ENCODE results near the gene TTN. TPM values are rescaled to one million over a fixed set of nuclear protein-coding genes. Genes with fewer than 3 reads are reported as not detected.

The TTN gene
- total RNA-seq, 1 experiment from 2014 or later: 0.13 TPM

DNA sequence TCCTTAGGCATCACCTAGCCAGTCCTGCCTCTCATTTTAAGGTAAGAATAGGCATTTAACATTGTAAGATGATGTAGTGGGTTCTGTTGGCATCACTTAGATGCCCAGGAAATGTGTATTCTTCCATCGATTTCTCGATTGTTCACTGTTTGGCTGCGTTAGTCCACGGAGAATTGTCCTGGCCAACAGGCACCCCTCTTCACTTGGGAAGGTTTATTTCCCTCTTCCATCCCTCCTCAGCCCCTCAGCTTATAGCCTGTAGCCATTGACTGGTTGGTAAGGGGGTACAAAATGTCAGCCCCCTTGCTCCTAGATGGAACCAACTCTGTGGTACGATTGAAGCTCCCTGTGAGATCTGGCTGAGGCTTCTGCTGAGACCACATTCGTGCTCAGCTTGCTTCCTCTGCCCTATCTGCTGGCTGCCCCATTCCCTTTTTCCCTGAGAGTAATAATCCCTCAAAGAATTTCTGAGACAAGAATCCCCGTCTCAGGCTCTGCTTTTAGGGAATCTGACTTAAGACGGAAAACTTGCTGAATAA, 283.6 kb downstream of the TTN start:
- in situ Hi-C loops (cut with HindIII; ENCODE audit: low pct_unique_long_range_greater_than_20kb, low sequenced_read_pairs) (no loop called here), intact Hi-C loops (cut with micrococcal nuclease; ENCODE audit: unreplicated experiment) (loop anchor here (5.0 kb wide), 1 partner anchor 46 kb away; the partner anchor contains the start of gene FKBP7)
- TF ChIP-seq POLR2AphosphoS5 (IDR thresholded peaks at IDR 0.05; ENCODE audit: low read depth, low read length) (no peak), TCF7L2 (IDR thresholded peaks at IDR 0.05; ENCODE audit: low read depth, low read length) (no peak), SIN3A (IDR thresholded peaks at IDR 0.05; ENCODE audit: borderline replicate concordance, insufficient read depth, low read depth, low read length) (no peak)
- TF ChIP-seq, protein P1, sequence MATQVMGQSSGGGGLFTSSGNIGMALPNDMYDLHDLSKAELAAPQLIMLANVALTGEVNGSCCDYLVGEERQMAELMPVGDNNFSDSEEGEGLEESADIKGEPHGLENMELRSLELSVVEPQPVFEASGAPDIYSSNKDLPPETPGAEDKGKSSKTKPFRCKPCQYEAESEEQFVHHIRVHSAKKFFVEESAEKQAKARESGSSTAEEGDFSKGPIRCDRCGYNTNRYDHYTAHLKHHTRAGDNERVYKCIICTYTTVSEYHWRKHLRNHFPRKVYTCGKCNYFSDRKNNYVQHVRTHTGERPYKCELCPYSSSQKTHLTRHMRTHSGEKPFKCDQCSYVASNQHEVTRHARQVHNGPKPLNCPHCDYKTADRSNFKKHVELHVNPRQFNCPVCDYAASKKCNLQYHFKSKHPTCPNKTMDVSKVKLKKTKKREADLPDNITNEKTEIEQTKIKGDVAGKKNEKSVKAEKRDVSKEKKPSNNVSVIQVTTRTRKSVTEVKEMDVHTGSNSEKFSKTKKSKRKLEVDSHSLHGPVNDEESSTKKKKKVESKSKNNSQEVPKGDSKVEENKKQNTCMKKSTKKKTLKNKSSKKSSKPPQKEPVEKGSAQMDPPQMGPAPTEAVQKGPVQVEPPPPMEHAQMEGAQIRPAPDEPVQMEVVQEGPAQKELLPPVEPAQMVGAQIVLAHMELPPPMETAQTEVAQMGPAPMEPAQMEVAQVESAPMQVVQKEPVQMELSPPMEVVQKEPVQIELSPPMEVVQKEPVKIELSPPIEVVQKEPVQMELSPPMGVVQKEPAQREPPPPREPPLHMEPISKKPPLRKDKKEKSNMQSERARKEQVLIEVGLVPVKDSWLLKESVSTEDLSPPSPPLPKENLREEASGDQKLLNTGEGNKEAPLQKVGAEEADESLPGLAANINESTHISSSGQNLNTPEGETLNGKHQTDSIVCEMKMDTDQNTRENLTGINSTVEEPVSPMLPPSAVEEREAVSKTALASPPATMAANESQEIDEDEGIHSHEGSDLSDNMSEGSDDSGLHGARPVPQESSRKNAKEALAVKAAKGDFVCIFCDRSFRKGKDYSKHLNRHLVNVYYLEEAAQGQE (IDR thresholded peaks at IDR 0.05; ENCODE audit: insufficient read depth in 1 of 2, low read depth in 2 of 2, low read length in 1 of 2): no peak
- TF ChIP-seq, protein P2, sequence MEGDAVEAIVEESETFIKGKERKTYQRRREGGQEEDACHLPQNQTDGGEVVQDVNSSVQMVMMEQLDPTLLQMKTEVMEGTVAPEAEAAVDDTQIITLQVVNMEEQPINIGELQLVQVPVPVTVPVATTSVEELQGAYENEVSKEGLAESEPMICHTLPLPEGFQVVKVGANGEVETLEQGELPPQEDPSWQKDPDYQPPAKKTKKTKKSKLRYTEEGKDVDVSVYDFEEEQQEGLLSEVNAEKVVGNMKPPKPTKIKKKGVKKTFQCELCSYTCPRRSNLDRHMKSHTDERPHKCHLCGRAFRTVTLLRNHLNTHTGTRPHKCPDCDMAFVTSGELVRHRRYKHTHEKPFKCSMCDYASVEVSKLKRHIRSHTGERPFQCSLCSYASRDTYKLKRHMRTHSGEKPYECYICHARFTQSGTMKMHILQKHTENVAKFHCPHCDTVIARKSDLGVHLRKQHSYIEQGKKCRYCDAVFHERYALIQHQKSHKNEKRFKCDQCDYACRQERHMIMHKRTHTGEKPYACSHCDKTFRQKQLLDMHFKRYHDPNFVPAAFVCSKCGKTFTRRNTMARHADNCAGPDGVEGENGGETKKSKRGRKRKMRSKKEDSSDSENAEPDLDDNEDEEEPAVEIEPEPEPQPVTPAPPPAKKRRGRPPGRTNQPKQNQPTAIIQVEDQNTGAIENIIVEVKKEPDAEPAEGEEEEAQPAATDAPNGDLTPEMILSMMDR (IDR thresholded peaks at IDR 0.05): no peak
- Histone ChIP-seq H3K4me3 (ENCODE audit: low read depth in 2 of 2, low read length in 2 of 2) (peak overlapping the region; percentile 99), H3K4me1 (ENCODE audit: control insufficient read depth, insufficient read depth, low read length) (peaks cover 7% of the 10 kb centered on the region; the same call in 1 of the 2 replicates), H3K36me3 (ENCODE audit: control insufficient read depth, insufficient read depth, low read length) (no peaks in the 10 kb centered on the region), H3K27ac (ENCODE audit: low read length) (peak overlapping the region; percentile 96), H3K27me3 (ENCODE audit: control insufficient read depth, insufficient read depth, low read length) (no peaks in the 10 kb centered on the region), H3K9me3 (ENCODE audit: control insufficient read depth, insufficient read depth, low read depth, low read length) (no peaks in the 10 kb centered on the region)
- POLR2A ChIA-PET: interaction anchor here (0.6 kb wide), 1 partner anchor 57 kb away, joined by 3 read pairs; no protein-coding TSS in a partner anchor
- BruUV-seq (replicated peaks): no TSS peak
- DNase-seq (ENCODE audit: low read depth, low spot score) (no peak), ATAC-seq (peak; percentile 52)
- CTCF ChIA-PET: interaction anchor here (0.7 to 0.8 kb wide), 3 partner anchors 73 to 109 kb away, joined by 3 read pairs; partner anchors contain the start of genes PJVK and PRKRA

DNA sequence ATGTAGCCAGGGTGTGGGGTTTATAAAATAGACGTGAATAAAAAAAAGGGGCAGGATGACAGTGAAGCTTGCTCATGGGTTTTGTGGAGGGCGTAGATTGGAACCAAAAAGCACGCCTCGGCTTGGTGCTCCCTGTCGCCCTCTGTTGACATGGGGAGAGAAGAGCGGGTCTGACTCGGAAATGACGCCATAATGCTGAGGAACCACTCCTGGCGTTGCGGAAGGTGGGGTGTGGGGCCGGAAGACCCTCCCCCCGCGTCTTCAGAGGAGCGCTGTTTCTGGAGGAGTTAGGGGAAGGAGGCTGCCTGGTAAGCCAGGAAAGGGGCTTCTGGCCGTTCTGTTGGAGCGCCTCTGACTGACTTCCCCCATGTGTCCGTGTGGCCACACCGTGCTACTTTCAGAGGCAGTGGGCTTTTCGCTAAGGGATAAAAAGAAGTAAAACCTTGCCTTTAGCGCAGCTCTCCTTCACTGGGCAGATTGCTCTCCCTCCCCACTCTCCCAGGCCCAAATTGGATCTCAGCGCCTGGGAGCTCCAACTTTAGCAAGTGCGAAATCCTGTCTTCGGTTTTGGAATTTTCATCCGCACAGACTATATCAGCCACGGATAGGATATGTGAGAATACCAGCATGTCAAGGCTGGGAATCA, 284.1 kb downstream of the TTN start:
- peak; percentile 99 for ATAC-seq
- Histone ChIP-seq H3K27me3 (ENCODE audit: control insufficient read depth, insufficient read depth, low read length) (no peaks in the 10 kb centered on the region), H3K9me3 (ENCODE audit: control insufficient read depth, insufficient read depth, low read depth, low read length) (no peaks in the 10 kb centered on the region), H3K27ac (ENCODE audit: low read length) (peak overlapping the region; percentile 96), H3K4me1 (ENCODE audit: control insufficient read depth, insufficient read depth, low read length) (peaks cover 7% of the 10 kb centered on the region; the same call in 1 of the 2 replicates), H3K36me3 (ENCODE audit: control insufficient read depth, insufficient read depth, low read length) (no peaks in the 10 kb centered on the region), H3K4me3 (ENCODE audit: low read depth in 2 of 2, low read length in 2 of 2) (peak overlapping the region; percentile 99)
- BruUV-seq (replicated peaks): no TSS peak
- CTCF ChIA-PET: interaction anchor here (0.6 to 0.7 kb wide), 2 partner anchors 29 to 72 kb away, joined by 3 to 7 read pairs; partner anchors contain the start of genes PJVK and PRKRA
- TF ChIP-seq SIN3A (IDR thresholded peaks at IDR 0.05; ENCODE audit: borderline replicate concordance, insufficient read depth, low read depth, low read length): no peak
- TF ChIP-seq, protein P2 (IDR thresholded peaks at IDR 0.05): peak; percentile 96
- TF ChIP-seq POLR2AphosphoS5 (IDR thresholded peaks at IDR 0.05; ENCODE audit: low read depth, low read length): peak; percentile 96
- POLR2A ChIA-PET: interaction anchor here (0.6 kb wide), 2 partner anchors 58 to 1736 kb away, joined by 3 to 16 read pairs; no protein-coding TSS in a partner anchor
- DNase-seq (ENCODE audit: low read depth, low spot score): peak; percentile 65
- intact Hi-C loops (cut with micrococcal nuclease; ENCODE audit: unreplicated experiment) (loop anchor here (5.0 kb wide), 1 partner anchor 46 kb away; the partner anchor contains the start of gene FKBP7), in situ Hi-C loops (cut with HindIII; ENCODE audit: low pct_unique_long_range_greater_than_20kb, low sequenced_read_pairs) (no loop called here)

Data from Panc1 (cell line).